MV-4-11 (cell line): ENCODE results near the gene PHOX2A.

ENCODE experiments used
- DNase-seq: peaks from one replicate; lab custom pipeline; 2025; lab: John Stamatoyannopoulos, UW

The PHOX2A gene

DNA sequence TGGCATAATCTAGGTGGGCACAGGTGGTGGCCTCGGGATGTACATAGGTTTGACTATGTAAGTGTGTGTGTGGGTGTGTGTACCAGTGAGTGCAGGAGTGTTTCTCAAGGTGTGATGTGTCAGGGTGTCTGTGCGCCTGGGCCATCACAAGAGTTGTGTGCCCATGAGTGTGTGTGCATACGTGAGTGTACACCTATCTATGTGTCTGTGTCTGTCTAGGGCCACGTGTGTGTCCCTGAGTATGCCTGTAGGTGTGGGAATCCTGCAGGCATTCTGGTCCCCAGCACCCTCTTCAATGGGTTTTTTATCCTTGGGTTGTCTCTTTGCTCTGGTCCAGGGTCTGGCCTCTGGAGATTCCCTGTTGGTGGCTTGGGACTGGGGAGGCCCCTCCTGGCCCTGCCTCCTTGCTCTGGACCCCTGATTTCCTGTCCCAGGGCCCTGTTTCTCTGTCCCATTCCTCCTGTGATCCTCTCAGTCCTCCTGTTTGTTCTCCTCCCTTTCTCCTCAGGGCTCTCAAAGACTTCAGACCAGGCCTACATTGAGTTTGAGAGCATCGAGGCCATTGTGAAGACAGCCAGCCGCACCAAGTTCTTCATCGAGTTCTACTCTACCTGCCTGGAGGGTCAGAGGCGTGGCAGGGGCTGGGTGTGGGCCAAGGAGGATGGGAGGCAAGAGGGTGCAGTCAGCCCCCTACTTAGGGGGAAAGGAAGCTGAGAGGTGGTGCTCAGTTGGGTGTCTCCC, 10.0 kb downstream of the PHOX2A start:
- DNase-seq, result no peak

DNA sequence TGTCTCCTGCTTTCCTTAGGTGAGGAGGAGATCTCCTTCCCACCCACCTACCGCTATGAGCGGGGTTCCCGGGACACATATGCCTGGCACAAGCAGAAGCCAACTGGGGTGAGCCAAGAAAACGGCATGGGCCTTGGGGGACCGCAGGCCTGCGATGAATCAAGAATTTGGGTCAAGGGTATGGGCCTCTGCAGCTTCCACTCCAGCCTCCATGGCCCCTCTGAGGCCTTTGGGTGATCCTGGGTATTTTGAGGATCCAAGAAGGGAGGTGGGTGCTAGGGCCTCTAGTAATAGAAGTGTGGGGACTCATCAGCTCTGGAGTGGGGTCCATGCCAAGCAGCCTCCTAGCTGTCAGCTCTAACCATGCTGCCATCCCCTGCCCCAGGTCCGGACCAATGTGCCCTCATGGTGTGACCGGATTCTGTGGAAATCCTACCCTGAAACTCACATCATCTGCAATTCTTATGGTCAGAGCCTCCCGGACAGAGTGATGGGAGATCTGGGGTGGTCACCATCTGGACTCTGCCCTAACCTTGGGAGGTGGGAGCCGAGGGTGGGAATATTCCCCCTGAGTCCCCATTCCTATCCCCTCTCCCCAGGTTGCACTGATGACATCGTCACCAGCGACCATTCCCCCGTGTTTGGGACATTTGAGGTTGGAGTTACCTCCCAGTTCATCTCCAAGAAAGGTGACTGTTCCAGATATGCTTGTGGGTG, 10.8 kb downstream of the PHOX2A start:
- DNase-seq, result no peak

DNA sequence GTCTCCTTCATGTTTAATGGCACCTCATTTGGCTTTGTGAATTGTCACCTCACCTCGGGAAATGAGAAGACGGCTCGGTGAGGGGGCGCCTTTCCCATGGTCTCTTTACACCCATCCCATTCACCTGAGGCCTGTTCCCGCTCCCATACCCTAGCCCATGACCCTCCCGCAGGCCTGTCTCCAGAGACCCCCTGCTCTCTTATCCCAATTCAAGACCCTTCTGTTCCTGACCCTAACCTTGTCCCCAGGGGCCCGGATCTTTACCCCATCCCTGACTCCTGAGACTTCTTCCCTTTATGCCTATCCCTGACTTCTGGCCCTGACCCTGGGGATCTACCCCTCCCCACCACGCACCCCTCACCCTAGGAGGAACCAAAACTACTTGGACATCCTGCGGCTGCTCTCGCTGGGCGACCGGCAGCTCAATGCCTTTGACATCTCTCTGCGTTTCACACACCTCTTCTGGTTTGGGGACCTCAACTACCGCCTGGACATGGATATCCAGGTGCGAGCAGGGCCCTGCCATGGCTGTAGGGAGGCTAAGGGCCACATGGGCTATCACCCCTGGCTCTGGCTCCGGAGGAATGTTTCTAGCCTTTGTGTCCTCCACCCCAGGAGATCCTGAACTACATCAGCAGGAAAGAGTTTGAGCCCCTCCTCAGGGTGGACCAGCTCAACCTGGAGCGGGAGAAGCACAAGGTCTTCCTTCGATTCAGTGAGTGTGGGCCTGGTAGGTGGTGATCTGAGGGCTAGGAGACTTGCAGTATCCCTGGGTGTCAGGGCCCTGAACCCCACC, 11.5 kb downstream of the PHOX2A start:
- DNase-seq, result no peak

DNA sequence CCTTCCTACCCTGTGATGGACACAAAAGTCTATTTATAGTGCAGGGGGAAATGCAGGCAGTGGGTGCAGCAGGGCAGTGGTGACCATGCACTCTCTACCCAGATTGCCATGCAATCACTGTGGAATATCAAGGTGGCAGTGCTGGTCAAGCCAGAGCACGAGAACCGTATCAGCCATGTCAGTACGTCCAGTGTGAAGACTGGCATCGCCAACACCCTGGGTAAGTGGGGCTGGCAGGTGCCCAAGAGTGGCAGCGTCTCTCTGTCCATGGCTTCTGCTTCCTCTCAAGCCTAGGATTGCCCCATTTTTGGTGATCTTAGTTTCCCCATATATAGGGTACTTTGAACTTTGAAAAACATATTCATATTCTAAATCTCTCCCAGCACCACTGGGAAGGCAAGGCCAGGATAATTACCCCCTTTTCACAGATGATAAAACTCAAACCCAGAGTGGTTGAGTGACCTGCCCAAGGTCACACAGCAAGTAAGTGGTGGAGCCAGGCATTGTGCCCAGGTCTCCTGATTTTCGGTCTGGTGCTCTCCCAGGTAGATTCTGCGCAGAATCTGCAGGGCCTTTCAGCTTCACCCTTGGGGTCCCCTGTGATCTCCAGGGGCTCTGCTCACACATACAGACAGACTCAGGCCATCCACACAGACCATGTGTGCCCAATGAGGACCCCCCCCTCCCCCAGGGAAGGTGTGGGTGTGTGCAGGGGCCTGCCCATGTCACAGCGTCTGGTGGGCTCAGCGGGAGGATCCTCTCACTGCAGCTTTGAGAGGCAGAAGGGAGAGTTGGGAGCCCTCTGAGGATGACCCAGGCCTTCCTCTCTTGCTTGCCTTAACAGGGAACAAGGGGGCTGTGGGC, 12.3 kb downstream of the PHOX2A start:
- DNase-seq, result no peak

DNA sequence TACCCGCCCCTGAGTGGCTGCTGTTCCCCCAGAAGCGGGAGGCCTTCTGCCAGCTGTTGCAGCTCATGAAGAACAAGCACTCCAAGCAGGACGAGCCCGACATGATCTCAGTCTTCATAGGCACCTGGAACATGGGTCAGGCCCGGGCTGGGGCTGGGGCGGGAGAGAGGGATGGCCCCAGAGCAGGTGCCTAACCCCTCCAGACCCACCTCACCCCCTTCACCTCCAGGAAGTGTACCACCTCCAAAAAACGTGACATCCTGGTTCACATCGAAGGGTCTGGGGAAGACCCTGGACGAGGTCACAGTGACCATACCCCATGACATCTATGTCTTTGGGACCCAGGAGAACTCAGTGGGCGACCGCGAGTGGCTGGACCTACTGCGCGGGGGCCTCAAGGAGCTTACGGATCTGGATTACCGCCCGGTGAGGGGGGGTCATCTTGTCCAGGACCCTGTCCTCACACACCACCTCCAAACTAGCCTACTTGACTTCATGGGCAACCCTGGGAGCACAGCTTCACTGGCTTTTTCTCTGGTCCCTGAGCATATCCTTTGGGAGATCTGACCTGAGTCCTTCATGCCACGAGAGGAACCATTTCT, 13.1 kb downstream of the PHOX2A start:
- DNase-seq, result no peak

DNA sequence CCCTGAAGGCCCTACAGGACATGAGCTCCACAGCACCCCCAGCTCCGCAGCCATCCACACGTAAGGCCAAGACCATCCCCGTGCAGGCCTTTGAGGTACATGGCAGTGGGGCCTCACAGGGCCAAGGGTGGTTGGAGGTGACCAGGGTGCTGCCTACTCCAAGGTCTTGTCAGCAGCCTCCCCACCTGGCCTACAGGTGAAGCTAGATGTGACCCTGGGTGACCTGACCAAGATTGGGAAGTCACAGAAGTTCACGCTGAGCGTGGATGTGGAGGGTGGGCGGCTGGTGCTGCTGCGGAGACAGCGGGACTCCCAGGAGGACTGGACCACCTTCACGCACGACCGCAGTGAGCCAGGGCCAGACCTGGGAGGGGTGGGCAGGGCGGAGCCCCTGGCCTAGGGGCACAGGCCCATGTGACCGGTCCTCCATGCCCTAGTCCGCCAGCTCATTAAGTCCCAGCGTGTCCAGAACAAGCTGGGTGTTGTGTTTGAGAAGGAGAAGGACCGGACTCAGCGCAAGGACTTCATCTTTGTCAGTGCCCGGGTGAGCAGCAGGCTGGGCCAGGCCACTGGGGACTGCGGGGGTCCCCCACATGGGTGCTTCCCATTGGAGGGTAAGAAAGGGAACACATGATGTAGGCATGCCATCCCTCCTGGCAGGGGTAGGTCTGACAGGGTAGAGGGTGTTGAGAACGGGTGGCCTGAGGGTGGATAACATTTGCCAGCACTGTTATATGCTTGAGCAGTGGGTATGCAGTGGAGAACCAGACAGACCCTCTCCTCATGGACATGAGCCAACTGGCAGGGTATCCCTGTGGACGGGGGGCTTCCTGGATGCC, 13.8 kb downstream of the PHOX2A start:
- no peak for DNase-seq

DNA sequence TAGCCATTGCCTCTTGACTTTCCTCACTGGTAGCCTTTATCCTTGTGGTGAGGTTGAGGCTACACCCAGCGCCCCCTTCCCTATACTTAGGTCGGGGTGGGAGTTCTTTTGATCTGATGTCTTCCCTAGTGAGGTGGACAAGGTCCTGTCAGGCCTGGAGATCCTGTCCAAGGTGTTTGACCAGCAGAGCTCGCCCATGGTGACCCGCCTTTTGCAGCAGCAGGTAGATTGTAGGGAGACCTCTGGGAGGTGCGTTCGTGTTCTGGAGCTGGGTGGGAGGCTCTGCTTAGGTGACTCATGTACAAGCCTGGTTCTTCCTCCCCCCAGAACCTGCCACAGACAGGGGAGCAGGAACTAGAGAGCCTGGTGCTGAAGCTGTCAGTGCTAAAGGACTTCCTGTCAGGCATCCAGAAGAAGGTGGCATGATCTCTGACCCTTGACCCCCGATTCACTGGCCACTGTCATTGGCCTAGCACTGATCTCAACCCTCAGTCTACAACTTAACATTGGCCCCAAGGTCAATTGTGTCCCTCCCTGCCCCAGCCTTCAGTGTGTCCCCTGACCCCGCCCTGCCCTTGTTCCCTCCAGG, 14.5 kb downstream of the PHOX2A start:
- DNase-seq, result no peak

DNA sequence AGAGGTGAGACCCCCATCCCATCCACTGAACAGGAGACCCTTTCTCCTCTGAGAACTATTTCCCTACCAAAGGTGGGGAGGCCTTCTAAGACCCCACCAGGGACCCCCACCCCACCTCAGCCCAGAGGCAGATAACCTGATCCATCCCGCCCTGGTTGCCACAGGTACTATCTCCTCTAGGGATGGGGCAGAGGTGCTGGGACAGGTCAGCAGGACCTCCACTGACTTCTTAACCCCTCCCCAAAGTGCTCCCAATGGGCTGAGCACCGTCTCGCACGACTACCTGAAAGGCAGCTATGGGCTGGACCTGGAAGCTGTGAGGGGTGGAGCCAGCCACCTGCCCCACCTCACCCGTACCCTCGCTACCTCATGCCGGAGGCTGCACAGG, 15.1 kb downstream of the PHOX2A start:
- no peak for DNase-seq

DNA sequence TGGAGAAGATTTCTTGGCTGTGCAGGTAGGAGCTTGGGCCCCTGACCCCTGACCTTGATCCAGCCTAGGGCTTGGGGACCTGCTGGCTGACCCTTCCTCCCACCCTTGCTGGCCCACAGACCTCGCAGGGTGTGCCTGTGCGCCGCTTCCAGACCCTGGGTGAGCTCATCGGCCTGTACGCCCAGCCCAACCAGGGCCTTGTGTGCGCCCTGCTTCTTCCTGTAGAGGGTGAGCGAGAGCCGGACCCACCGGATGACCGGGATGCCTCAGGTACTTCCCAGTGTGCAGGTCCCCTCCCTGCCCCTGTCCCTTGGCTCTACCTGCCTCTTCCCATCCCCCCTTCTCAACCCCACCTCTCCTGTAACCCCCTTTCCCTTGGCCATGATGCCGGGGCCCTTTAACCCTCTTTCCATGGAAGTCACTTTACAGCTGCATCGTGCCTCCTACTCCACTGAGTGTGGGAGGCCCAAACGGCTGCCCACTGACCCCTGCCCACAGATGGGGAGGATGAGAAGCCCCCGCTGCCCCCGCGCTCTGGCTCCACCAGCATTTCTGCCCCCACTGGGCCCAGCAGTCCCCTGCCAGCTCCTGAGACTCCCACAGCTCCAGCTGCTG, 15.6 kb downstream of the PHOX2A start:
- DNase-seq, result no peak

DNA sequence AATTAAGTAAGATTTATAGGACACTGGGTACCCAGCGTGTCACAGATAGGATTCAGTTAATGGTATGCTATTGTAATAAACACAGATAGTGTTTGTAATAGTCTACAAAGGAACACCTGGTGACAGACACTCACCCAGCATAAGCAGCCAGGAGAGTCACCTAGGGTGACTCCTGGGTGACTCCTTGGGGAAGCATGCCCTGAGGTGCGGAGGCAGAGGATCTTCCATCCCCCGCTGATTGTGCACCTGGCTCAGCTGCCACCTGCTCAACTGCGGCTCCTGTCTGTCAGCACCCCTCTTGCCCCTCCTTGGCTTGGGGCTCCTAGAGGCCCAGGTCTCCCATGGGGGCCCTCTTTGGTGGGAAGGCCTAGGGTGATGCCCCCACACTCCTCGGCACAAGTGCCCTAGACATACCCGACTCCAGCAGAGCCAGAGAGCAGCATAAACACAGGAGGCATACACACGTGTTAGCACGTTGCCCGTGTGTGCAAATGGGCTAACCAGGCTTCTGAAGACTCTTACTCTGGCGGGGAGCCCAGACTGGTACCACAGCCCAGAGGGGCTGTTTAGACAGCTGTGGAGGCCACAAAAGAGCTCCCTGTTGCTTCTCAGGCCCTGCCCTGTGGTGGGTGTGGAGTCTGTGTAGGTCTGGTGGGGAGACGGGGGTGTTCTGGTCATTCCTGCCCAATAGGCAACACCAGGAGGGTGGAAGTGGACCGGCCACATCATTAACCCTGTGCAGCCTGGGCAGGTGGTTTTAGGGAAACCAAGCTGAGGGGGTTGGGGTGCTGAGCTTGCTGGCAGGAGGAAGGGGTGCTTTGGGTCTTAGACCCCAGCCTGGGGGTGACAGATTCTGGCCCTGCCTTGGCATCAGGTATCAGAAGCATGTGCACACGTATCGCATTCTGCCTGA, 16.4 kb downstream of the PHOX2A start:
- DNase-seq, result no peak

DNA sequence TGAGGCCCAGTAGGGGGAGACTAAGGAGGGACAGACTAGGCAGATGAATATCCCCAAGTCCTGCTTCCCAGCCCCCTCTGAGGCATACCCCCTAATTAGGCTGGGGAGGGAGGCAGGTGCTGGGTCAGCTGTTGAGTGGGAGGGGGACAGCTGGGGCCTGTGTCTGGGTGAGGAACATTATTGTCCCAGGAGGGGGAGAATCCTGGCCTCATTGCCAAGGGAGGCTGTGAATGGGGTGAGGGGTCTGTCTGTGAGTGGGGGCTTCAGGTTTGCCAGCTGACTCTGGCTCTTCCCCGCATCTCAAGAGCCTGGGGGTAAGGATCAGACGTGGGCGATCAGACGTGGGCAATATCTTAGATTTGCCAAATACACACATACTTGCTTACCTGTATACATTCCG, 17.3 kb downstream of the PHOX2A start:
- no peak for DNase-seq

DNA sequence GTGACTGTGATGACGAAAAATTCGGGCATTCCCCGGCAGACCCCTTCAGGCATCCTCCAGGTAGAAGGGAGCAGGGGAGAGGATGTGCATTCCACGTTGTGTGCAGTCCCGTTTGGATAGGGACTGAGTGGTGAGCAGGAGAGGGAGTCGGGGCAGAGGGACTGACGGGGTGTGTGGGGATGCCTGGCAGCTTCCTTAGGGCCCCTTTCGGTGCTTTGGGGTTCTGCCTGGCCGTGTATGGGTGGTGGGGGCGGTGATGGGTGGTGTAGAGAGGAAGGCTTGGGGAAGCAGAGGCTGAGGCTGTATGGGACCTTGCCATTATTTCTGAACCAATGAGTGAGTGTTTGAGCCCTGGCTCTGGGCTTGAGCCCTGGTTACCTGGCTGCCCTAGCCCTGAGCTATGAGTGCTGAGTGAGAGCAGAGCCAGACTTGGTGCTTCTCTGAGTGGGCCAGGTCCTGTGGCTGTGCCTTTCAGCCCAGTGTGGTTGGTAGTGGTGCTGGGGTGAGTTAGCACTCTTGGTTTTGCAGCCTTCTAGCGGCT, 18.5 kb downstream of the PHOX2A start:
- DNase-seq, result no peak

DNA sequence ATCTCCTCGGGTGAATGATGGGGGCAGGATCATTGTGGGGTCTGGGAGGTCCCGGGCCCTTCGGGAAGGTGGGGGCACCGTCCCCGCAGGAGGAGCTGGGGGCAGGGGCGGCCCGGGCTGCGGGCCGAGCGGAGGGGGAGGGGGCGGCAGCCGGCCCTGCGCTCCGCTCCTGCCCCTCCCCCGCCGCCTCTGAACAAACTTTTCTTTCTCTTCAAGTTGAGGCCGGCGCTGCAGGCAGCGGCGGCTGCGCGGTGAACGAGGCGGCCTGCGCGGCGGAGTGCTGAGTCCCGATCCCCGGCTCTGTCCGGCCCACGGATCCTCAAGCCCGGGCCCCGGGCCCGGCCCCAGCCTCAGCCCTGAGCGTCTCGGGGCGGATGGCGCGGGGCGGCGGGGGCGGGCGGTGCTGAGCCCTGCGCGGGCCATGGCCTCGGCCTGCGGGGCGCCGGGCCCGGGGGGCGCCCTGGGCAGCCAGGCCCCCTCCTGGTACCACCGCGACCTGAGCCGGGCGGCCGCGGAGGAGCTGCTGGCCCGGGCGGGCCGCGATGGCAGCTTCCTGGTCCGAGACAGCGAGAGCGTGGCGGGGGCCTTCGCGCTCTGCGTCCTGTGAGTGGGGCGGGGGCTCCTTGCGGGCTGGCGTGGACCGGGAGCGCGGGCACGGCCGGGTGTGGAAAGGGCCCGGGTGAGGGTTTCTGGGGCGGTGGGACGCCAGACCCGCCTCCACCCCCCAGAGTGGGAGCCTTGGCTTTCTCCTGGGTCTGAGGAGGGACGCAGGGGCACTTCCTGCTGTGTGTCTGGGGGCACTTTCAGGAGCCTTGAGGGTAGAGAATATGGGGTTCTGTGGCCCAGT, 19.2 kb downstream of the PHOX2A start, which contains the start of gene INPPL1:
Gene INPPL1 (plus strand): TSS at position 204 of the 847 bp plus-strand sequence. CDS start 218 bp downstream, at position 422.
- no peak for DNase-seq

DNA sequence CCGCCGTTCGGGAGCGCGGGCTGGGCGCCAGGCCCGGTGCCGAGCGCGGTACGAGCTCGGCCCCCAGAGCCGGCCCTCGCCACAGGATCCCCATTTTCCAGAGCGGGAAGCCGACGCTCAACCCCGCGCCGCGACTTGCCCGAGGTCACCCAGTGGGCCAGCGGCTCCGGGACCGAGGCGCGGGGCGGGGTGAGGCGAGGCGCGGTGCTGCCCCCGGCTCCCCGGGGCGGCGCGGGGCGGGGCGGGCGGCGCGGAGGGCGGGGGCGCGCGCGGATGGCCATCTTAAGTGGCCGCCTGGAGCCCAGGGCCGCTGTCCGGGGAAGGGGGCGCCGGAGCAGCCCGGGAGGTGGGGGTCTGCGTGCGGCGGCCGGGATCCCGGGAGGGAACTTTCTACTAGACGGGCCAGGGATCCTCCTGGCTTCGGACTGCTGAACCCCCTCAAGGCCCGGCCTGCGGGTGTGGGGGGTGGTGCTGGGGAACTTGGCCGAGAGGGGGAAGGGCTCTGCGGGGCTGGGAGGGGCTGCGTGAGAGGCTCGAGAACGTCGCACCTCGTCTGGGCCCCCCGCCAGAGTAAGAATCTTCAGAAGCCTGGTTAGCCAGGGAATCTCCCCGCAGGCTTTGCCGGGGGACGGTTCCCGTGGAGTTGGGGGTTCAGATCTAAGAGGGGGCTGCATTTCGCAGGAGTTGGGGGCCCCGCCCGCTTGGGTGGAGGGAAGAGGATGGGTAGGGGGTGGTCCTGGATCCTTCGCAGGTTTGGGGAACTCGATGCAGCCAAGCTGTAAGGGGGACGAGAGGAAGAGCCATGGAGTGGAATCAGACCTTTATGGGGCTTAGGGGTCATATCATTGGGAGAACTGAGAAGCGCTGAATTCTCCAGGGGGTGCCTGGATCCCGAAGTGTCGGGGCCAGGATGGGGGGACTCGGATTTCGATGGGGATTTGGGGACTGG, 20.1 kb downstream of the PHOX2A start:
- no peak for DNase-seq

DNA sequence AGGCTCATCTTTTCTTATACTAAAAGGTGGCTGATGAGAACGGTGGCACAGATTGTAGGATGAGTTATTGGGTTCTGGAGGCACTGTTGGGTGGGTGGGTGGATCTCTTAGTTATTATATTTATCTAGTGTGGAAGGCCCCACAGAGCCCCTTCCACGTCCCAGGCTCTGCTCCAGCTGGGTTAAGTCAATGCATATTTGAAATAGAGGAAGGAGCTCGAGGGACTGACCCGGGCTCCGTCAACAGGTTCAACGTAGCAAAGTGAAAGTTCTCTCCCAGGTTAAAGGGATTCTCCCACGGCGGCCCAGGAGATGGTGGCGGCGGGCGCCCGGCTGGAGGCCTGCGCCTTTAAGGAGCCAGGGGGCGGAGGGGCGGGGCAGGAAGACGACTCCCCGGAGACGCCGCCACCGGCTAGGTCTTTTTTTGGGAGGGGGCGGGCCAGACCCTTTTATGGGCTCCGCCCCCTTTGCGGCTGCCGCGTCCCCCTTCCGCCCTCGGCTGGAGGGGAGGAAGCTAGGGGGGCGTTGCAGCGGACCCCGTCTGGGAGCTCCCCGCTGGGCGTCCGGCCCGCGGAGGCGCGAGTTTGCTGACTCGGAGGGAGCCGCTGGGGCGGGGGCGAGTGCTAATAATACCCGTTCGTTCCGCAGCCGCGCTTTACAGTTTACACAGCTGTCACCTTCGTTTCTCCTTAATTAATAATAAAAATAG, 20.9 kb downstream of the PHOX2A start:
- peak; percentile 93 for DNase-seq
